GM23338 (cell line): ENCODE data around the gene MPHOSPH6. TPM values are rescaled to one million over a fixed set of nuclear protein-coding genes. Genes with fewer than 3 reads are reported as not detected.

Experiments used
- ATAC-seq: fragments of 200-7000 bp; cut with Tn5 transposase; 3 replicates; pipeline ENCODE4 v1.9.1; 2020
- DNase-seq: peaks from one replicate; pipeline ENCODE4 v3.0.0-alpha.2; 2015; ENCODE audit warnings: low spot score
- H2AFZ ChIP-seq: fragments of 200-600 bp; sonication (generic); 2 replicates; pipeline ENCODE4 v1.8.0; 2016; ENCODE audit warnings: antibody characterized with exemption, mild to moderate bottlenecking, moderate library complexity
- H3F3A ChIP-seq: fragments of 200-600 bp; sonication (generic); replicated peaks from 2 replicates; pipeline ENCODE4 v1.8.0; 2017; ENCODE audit warnings: antibody characterized with exemption, mixed run types, low read depth
- H3K27ac ChIP-seq: fragments of 200-600 bp; sonication (generic); 2 replicates; pipeline ENCODE4 v1.6.1; 2016; ENCODE audit warnings: low read depth
- H3K27me3 ChIP-seq: fragments of 200-600 bp; sonication (generic); 2 replicates; pipeline ENCODE4 v1.8.0; 2016; ENCODE audit warnings: mild to moderate bottlenecking, mixed run types, moderate library complexity; ENCODE audit not compliant: insufficient read depth
- H3K36me3 ChIP-seq: fragments of 200-600 bp; sonication (generic); 2 replicates; pipeline ENCODE4 v1.8.0; 2016; ENCODE audit warnings: mild to moderate bottlenecking; ENCODE audit not compliant: insufficient read depth
- H3K4me1 ChIP-seq: fragments of 200-600 bp; sonication (generic); 2 replicates; pipeline ENCODE4 v1.8.0; 2016; ENCODE audit warnings: mild to moderate bottlenecking, moderate library complexity; ENCODE audit not compliant: insufficient read depth
- H3K4me2 ChIP-seq: fragments of 200-600 bp; sonication (generic); 2 replicates; pipeline ENCODE4 v1.7.1; 2017; ENCODE audit warnings: mixed run types
- H3K4me3 ChIP-seq: fragments of 200-600 bp; sonication (generic); 2 replicates; pipeline ENCODE4 v1.6.1; 2016; ENCODE audit warnings: mixed run types
- H3K79me2 ChIP-seq: fragments of 200-600 bp; sonication (generic); replicated peaks from 2 replicates; pipeline ENCODE4 v1.8.0; 2017; ENCODE audit warnings: mild to moderate bottlenecking; ENCODE audit not compliant: insufficient read depth
- H3K9me2 ChIP-seq: fragments of 200-600 bp; sonication (generic); 2 replicates; pipeline ENCODE4 v1.8.0; 2017; ENCODE audit not compliant: insufficient read depth
- H4K20me1 ChIP-seq: fragments of 200-600 bp; sonication (generic); replicated peaks from 2 replicates; pipeline ENCODE4 v1.8.0; 2017; ENCODE audit warnings: mild to moderate bottlenecking; ENCODE audit not compliant: insufficient read depth
- H3K27ac Mint-ChIP-seq: 2 replicates; pipeline ENCODE4 v1.8.0; 2020; ENCODE audit warnings: inconsistent platforms, mild to moderate bottlenecking, moderate library complexity, mixed read lengths
- H3K27me3 Mint-ChIP-seq: 3 replicates; pipeline ENCODE4 v1.8.0; 2022; ENCODE audit warnings: low read depth, mild to moderate bottlenecking, moderate library complexity, mixed read lengths, inconsistent platforms; ENCODE audit not compliant: insufficient read depth, poor library complexity
- H3K36me3 Mint-ChIP-seq: 3 replicates; pipeline ENCODE4 v1.8.0; 2021; ENCODE audit warnings: low read depth, mild to moderate bottlenecking, inconsistent platforms, moderate library complexity, mixed read lengths
- H3K4me1 Mint-ChIP-seq: 3 replicates; pipeline ENCODE4 v1.8.0; 2020; ENCODE audit warnings: mild to moderate bottlenecking, inconsistent platforms, mixed read lengths
- H3K4me3 Mint-ChIP-seq: 3 replicates; pipeline ENCODE4 v1.8.0; 2021; ENCODE audit warnings: moderate library complexity, mild to moderate bottlenecking, inconsistent platforms, mixed read lengths
- H3K9me3 Mint-ChIP-seq: 3 replicates; pipeline ENCODE4 v1.8.0; 2020; ENCODE audit warnings: moderate library complexity, mild to moderate bottlenecking, inconsistent platforms, mixed read lengths
- CREB1 ChIP-seq: fragments of 250-450 bp; sonication (Bioruptor Pico); IDR thresholded peaks from 2 replicates; pipeline ENCODE4 v1.5.0; 2020; ENCODE audit warnings: low read depth, mild to moderate bottlenecking, moderate library complexity
- CTCF ChIP-seq, 2 experiments: fragments of 200-600 bp in 1 of 2; sonication (generic) in 1 of 2; conservative IDR thresholded peaks; 2 replicates each; pipeline versions ENCODE4 v1.5.1 to v1.6.1; 2016 to 2017; ENCODE audit warnings: antibody characterized with exemption in 2 of 2, low read depth in 2 of 2, mild to moderate bottlenecking in 2 of 2, moderate library complexity in 1 of 2
- EZH2 ChIP-seq: fragments of 200-600 bp; sonication (generic); IDR thresholded peaks from one replicate; pipeline ENCODE4 v1.8.0; 2017; ENCODE audit warnings: antibody characterized with exemption, mild to moderate bottlenecking, low read depth; ENCODE audit not compliant: unreplicated experiment
- EZH2phosphoT487 ChIP-seq: fragments of 200-600 bp; sonication (generic); IDR thresholded peaks from one replicate; pipeline ENCODE4 v1.8.1; 2018; ENCODE audit warnings: antibody characterized with exemption; ENCODE audit not compliant: unreplicated experiment
- JUNB ChIP-seq: IDR thresholded peaks from one replicate; pipeline ENCODE4 v1.6.1; 2016; ENCODE audit warnings: antibody characterized with exemption; ENCODE audit not compliant: unreplicated experiment
- NANOG ChIP-seq: IDR thresholded peaks from 2 replicates; pipeline ENCODE4 v1.6.1; 2016; ENCODE audit warnings: antibody characterized with exemption, borderline replicate concordance
- POLR2AphosphoS5 ChIP-seq: IDR thresholded peaks from 2 replicates; pipeline ENCODE4 v1.6.1; 2016; ENCODE audit warnings: antibody characterized with exemption, low read depth
- STAT1 ChIP-seq: IDR thresholded peaks from one replicate; pipeline ENCODE4 v1.6.1; 2016; ENCODE audit warnings: antibody characterized with exemption; ENCODE audit not compliant: unreplicated experiment
- ZNF114 ChIP-seq: fragments of 250-450 bp; sonication (Bioruptor Pico); IDR thresholded peaks from 2 replicates; pipeline ENCODE4 v1.5.0; 2020; ENCODE audit warnings: mild to moderate bottlenecking, moderate library complexity
- ZNF331 ChIP-seq: fragments of 250-450 bp; sonication (Bioruptor Pico); IDR thresholded peaks from 2 replicates; pipeline ENCODE4 v1.5.0; 2020; ENCODE audit warnings: low read depth, mild to moderate bottlenecking, moderate library complexity
- polyA plus RNA-seq: library from polyadenylated mRNA; unstranded; fragments of >200 nt; fragmentation: Nextera tagmentation; extraction: Ambion mirVana; gene quantifications from 2 replicates; pipeline ENCODE4 v1.2.1, GENCODE V29; 2016
- total RNA-seq: library from RNA; depleted of rRNA; stranded (reverse); fragments of >200 nt; shearing (Covaris generic); gene quantifications from 2 replicates; pipeline ENCODE4 v1.2.3, GENCODE V29; 2014
- TF ChIP-seq, protein P1 (sequence below): IDR thresholded peaks from one replicate; pipeline ENCODE4 v1.6.1; 2018; ENCODE audit warnings: antibody characterized with exemption; ENCODE audit not compliant: unreplicated experiment
- TF ChIP-seq, protein P2 (sequence below): IDR thresholded peaks from 2 replicates; pipeline ENCODE4 v1.6.1; 2016; ENCODE audit warnings: antibody characterized with exemption

The MPHOSPH6 gene
- total and polyA plus RNA-seq, 2 experiments from 2014 or later, result 40.8 to 94.7 TPM

DNA sequence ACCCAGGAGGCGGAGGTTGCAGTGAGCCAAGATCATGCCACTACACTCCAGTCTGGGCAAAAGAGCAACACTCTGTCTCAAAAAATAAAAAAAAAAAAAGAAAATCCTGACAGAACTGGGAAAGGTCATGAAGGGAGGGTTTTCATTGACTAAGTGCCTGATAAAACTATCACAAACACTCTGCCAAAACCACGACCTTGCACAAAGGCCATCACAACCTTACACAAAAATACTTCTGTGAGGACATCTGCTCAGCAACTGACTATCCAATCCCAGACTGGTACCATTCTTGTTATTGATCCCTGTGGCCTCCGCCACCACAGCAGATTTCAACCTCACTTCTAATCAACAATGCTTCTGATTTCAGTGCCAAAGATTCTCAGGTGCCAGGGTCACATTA, 40.1 kb downstream of the MPHOSPH6 start:
- Histone ChIP-seq H3K4me1 (no peaks in the 10 kb centered on the region), H3K4me2 (no peak overlapping the region), H2AFZ (no peak overlapping the region), H3K9me2 (no peaks in the 10 kb centered on the region), H4K20me1 (no peaks in the 10 kb centered on the region), H3K36me3 (no peaks in the 10 kb centered on the region), H3K27me3 (no peaks in the 10 kb centered on the region), H3K79me2 (no peaks in the 10 kb centered on the region), H3K4me3 (no peak overlapping the region), H3F3A (no peaks in the 10 kb centered on the region), H3K27ac (no peak overlapping the region)
- Mint-ChIP-seq H3K27ac (no peak overlapping the region), H3K9me3 (no peaks in the 10 kb centered on the region; the same call in 2 of the 3 replicates), H3K4me1 (peaks cover 12% of the 10 kb centered on the region), H3K27me3 (no peaks in the 10 kb centered on the region), H3K36me3 (no peaks in the 10 kb centered on the region; the same call in 1 of the 3 replicates), H3K4me3 (no peak overlapping the region)
- ATAC-seq (no peak), DNase-seq (no peak)
- TF ChIP-seq, protein P1, sequence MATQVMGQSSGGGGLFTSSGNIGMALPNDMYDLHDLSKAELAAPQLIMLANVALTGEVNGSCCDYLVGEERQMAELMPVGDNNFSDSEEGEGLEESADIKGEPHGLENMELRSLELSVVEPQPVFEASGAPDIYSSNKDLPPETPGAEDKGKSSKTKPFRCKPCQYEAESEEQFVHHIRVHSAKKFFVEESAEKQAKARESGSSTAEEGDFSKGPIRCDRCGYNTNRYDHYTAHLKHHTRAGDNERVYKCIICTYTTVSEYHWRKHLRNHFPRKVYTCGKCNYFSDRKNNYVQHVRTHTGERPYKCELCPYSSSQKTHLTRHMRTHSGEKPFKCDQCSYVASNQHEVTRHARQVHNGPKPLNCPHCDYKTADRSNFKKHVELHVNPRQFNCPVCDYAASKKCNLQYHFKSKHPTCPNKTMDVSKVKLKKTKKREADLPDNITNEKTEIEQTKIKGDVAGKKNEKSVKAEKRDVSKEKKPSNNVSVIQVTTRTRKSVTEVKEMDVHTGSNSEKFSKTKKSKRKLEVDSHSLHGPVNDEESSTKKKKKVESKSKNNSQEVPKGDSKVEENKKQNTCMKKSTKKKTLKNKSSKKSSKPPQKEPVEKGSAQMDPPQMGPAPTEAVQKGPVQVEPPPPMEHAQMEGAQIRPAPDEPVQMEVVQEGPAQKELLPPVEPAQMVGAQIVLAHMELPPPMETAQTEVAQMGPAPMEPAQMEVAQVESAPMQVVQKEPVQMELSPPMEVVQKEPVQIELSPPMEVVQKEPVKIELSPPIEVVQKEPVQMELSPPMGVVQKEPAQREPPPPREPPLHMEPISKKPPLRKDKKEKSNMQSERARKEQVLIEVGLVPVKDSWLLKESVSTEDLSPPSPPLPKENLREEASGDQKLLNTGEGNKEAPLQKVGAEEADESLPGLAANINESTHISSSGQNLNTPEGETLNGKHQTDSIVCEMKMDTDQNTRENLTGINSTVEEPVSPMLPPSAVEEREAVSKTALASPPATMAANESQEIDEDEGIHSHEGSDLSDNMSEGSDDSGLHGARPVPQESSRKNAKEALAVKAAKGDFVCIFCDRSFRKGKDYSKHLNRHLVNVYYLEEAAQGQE, result no peak
- TF ChIP-seq JUNB (no peak), CTCF (conservative IDR thresholded peaks at IDR 0.05; ENCODE audit: low read depth in 2 of 2) (no peak), CREB1 (CRISPR knock-in tag) (no peak), STAT1 (no peak), ZNF331 (no peak), ZNF114 (CRISPR knock-in tag) (no peak)

GRCh38 chr16:82124651-82125050, 45.4 kb downstream of the MPHOSPH6 start:
- Mint-ChIP-seq H3K4me3 (no peak overlapping the region), H3K27ac (no peak overlapping the region), H3K9me3 (no peaks in the 10 kb centered on the region; the same call in 2 of the 3 replicates), H3K4me1 (peaks cover 12% of the 10 kb centered on the region), H3K27me3 (no peaks in the 10 kb centered on the region), H3K36me3 (no peaks in the 10 kb centered on the region)
- Histone ChIP-seq H3K27ac (no peak overlapping the region), H3K4me1 (no peaks in the 10 kb centered on the region), H3K4me2 (no peak overlapping the region), H3K27me3 (no peaks in the 10 kb centered on the region), H3K9me2 (no peaks in the 10 kb centered on the region), H3K4me3 (no peak overlapping the region), H3K36me3 (no peaks in the 10 kb centered on the region), H4K20me1 (no peaks in the 10 kb centered on the region), H3K79me2 (no peaks in the 10 kb centered on the region), H2AFZ (no peak overlapping the region), H3F3A (no peaks in the 10 kb centered on the region)
- ATAC-seq, result no peak
- DNase-seq, result no peak
- TF ChIP-seq ZNF331, result no peak
- no peak for TF ChIP-seq EZH2phosphoT487
- TF ChIP-seq POLR2AphosphoS5, result no peak
- no peak for TF ChIP-seq ZNF114 (CRISPR knock-in tag)
- no peak for TF ChIP-seq EZH2
- TF ChIP-seq CREB1 (CRISPR knock-in tag), result no peak
- TF ChIP-seq NANOG, result no peak
- TF ChIP-seq CTCF (conservative IDR thresholded peaks at IDR 0.05; ENCODE audit: low read depth in 2 of 2), result no peak
- TF ChIP-seq JUNB, result no peak
- TF ChIP-seq, protein P2, sequence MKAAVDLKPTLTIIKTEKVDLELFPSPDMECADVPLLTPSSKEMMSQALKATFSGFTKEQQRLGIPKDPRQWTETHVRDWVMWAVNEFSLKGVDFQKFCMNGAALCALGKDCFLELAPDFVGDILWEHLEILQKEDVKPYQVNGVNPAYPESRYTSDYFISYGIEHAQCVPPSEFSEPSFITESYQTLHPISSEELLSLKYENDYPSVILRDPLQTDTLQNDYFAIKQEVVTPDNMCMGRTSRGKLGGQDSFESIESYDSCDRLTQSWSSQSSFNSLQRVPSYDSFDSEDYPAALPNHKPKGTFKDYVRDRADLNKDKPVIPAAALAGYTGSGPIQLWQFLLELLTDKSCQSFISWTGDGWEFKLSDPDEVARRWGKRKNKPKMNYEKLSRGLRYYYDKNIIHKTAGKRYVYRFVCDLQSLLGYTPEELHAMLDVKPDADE, result no peak
- TF ChIP-seq STAT1, result no peak
